Esophagus muscularis mucosa (tissue), 4 donors: Measurements from ENCODE around the gene ZSCAN9.

Experiments used
- CTCF ChIP-seq, 3 experiments: fragments of 200-600 bp in 2 of 3; fragments of 450-650 bp in 1 of 3; sonication (generic) in 2 of 3; IDR thresholded peaks; one replicate each; pipeline ENCODE4 v1.5.1; 2017 to 2019; ENCODE audit warnings: antibody characterized with exemption in 3 of 3, mild to moderate bottlenecking in 2 of 3, moderate library complexity in 1 of 3
- EP300 ChIP-seq: sonication (generic); formaldehyde crosslinking; IDR thresholded peaks from one replicate; pipeline ENCODE4 v1.6.1; 2017; ENCODE audit warnings: antibody characterized with exemption
- POLR2A ChIP-seq: fragments of 450-650 bp; IDR thresholded peaks from one replicate; pipeline ENCODE4 v1.6.1; 2017; ENCODE audit warnings: antibody characterized with exemption, moderate library complexity, mild to moderate bottlenecking, low read depth
- POLR2AphosphoS5 ChIP-seq, 2 donors: sonication (generic); formaldehyde crosslinking; IDR thresholded peaks; one replicate each; pipeline ENCODE4 v1.6.1; 2017; ENCODE audit warnings: antibody characterized with exemption in 2 of 2

DNA sequence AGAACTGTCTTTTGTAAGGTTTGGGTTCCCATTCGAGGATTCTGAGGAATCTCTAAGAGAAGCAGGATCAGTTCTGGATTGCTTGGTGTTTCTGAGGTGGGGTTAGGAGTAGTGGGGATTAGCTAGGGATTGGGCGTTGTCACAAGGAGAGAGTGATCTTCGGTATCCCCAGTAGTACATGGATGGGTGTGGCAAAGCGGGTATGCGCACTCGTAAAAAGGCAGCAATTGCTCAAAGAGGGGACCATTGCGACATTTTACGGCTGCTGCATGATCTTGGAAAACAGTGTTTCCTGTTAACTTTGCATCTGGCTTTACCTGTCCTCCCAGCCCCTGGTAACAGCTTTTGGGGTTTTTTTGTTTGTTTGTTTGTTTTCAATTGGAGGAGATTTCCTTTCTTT, 9.7 kb upstream of the ZSCAN9 start:
- TF ChIP-seq CTCF (IDR thresholded peaks at IDR 0.05), result no peak
- no peak for TF ChIP-seq POLR2AphosphoS5 (IDR thresholded peaks at IDR 0.05)
- TF ChIP-seq POLR2A, result no peak
- TF ChIP-seq EP300, result no peak
